Inflammatory macrophage (primary cell): ENCODE data around the gene EML2.

ENCODE experiments used
- DNase-seq, 2 donors: peaks; one replicate each; pipeline ENCODE4 v3.0.0-alpha.2; 2020 to 2022

The EML2 gene

GRCh38 chr19:45585158-45585577 is 54.0 kb downstream of the EML2 start:
- DNase-seq: no peak

- peak; percentile 100 for DNase-seq
These were observed 54.7 kb downstream of the EML2 start, which contains the start of gene OPA3 for GRCh38 chr19:45584332-45585157. TSS of gene OPA3 (minus strand) at chr19:45584802. CDS start at chr19:45584764, 38 bp downstream.

GRCh38 chr19:45581576-45581975 is 57.6 kb downstream of the EML2 start:
- no peak for DNase-seq

- DNase-seq: no peak
These were observed 60.3 kb downstream of the EML2 start for GRCh38 chr19:45578861-45579260.

- no peak for DNase-seq
These were observed 61.9 kb downstream of the EML2 start for GRCh38 chr19:45577111-45577905.

GRCh38 chr19:45576682-45577081 is 62.5 kb downstream of the EML2 start:
- DNase-seq: no peak

GRCh38 chr19:45575216-45575615 is 64.0 kb downstream of the EML2 start:
- no peak for DNase-seq

GRCh38 chr19:45574526-45574925 is 64.7 kb downstream of the EML2 start:
- no peak for DNase-seq

GRCh38 chr19:45571457-45572220 is 67.6 kb downstream of the EML2 start:
- no peak for DNase-seq

GRCh38 chr19:45569619-45570421 is 69.4 kb downstream of the EML2 start:
- peak; percentile 41 to 46 for DNase-seq

- DNase-seq: no peak
These were observed 70.5 kb downstream of the EML2 start for GRCh38 chr19:45568732-45569131.

GRCh38 chr19:45567609-45568008 is 71.6 kb downstream of the EML2 start:
- no peak for DNase-seq

- no peak for DNase-seq
These were observed 74.9 kb downstream of the EML2 start for GRCh38 chr19:45564131-45564780.

GRCh38 chr19:45560686-45561085 is 78.5 kb downstream of the EML2 start:
- no peak for DNase-seq

GRCh38 chr19:45560038-45560437 is 79.2 kb downstream of the EML2 start:
- DNase-seq: no peak
